ENCODE measurements around the gene SRD5A3.

GRCh38 chr4:55378617-55379467 lies 32.8 kb downstream of the SRD5A3 start:
- TF ChIP-seq MAX (IDR thresholded peaks at IDR 0.05; ENCODE audit: insufficient read depth, insufficient read length) (no peak), JUN (IDR thresholded peaks at IDR 0.05; ENCODE audit: borderline replicate concordance, insufficient read depth, insufficient read length, low read depth) (no peak)
- TF ChIP-seq, protein P1, sequence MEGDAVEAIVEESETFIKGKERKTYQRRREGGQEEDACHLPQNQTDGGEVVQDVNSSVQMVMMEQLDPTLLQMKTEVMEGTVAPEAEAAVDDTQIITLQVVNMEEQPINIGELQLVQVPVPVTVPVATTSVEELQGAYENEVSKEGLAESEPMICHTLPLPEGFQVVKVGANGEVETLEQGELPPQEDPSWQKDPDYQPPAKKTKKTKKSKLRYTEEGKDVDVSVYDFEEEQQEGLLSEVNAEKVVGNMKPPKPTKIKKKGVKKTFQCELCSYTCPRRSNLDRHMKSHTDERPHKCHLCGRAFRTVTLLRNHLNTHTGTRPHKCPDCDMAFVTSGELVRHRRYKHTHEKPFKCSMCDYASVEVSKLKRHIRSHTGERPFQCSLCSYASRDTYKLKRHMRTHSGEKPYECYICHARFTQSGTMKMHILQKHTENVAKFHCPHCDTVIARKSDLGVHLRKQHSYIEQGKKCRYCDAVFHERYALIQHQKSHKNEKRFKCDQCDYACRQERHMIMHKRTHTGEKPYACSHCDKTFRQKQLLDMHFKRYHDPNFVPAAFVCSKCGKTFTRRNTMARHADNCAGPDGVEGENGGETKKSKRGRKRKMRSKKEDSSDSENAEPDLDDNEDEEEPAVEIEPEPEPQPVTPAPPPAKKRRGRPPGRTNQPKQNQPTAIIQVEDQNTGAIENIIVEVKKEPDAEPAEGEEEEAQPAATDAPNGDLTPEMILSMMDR (IDR thresholded peaks at IDR 0.05; ENCODE audit: extremely low read depth in 1 of 2, insufficient read depth in 1 of 2, low read depth in 1 of 2, low read length in 2 of 2), result no peak
